Measurements from ENCODE around the gene ST13. TPM values are rescaled to one million over a fixed set of nuclear protein-coding genes. Genes with fewer than 3 reads are reported as not detected.

ST13 gene
- total and polyA plus RNA-seq, 9 of the 15 experiments (the other 6 are each of a cell fraction or from before 2014, with no cell fraction given), result 53.6 to 311 (median 195) TPM

DNA sequence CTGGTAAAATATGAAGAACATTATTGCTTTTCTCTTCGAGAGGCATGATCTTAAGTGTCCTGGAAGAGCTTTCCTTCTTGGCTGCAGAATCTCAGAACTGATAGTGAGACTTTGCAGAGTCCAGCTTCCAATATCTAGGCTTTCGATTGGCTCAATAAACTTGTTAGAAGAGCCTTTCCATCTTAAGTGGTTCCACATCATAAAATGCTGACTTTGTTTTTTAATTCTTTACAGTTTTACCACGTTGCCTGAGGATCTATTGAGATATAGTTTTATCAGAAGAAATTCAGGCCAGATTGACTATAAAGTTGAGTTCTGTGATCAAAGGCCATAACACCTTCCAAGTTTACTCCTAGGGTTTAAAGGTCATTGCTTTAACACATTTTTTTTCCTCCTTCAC is 21.0 kb upstream of the ST13 start:
- no peak overlapping the region for H3K4me2 ChIP-seq (ENCODE audit: insufficient read depth, low read length)
- no peak for FAIRE-seq
- H3K9me3 ChIP-seq (replicated peaks; ENCODE audit: control insufficient read depth, insufficient read depth, low read depth, low read length), result no peaks in the 10 kb centered on the region
- H3K4me1 ChIP-seq (replicated peaks in 1 of 2; ENCODE audit: control insufficient read depth in 2 of 2, insufficient read depth in 2 of 2, low read length in 2 of 2), result no peaks in the 10 kb centered on the region
- no peak overlapping the region for H3K9ac ChIP-seq (ENCODE audit: insufficient read depth in 1 of 2, low read depth in 2 of 2, low read length in 2 of 2)
- no peaks in the 10 kb centered on the region for H4K20me1 ChIP-seq (replicated peaks; ENCODE audit: control insufficient read depth, insufficient read depth, low read length)
- no peak overlapping the region for H3K27ac ChIP-seq (ENCODE audit: extremely low read depth, low read depth, low read length)
- H3K27me3 ChIP-seq (ENCODE audit: control insufficient read depth in 2 of 2, insufficient read depth in 2 of 2, low read length in 2 of 2), result no peaks in the 10 kb centered on the region
- no peak for ATAC-seq
- no peak overlapping the region for H3K4me3 ChIP-seq
- CTCF ChIA-PET (ENCODE audit: low intra/inter-chr PET ratio), result no interaction called here
- no peaks in the 10 kb centered on the region for H3K79me2 ChIP-seq (ENCODE audit: control insufficient read depth, insufficient read depth, low read length)
- in situ Hi-C loops (cut with MboI) (no loop called here), intact Hi-C loops (cut with micrococcal nuclease) (no loop called here)
- POLR2A ChIA-PET, result interaction anchor here (0.5 kb wide), 1 partner anchor 1602 kb away, joined by 3 read pairs; no protein-coding TSS in a partner anchor
- BruUV-seq (replicated peaks), result no TSS peak
- DNase-seq (ENCODE audit: extremely low read depth in 1 of 4, low spot score in 3 of 4), result no peak
- TF ChIP-seq MAFG (tag; conservative IDR thresholded peaks at IDR 0.05) (0 out of 2 replicates have a peak, but pooled peaks have one; percentile 34), ZNF311 (CRISPR knock-in tag; IDR thresholded peaks at IDR 0.05) (no peak), C11orf30 (IDR thresholded peaks at IDR 0.05; ENCODE audit: low read depth) (peak; percentile 52), MAFF (IDR thresholded peaks at IDR 0.05; ENCODE audit: low read length) (peak; percentile 30), ZNF316 (IDR thresholded peaks at IDR 0.05) (peak; percentile 79), MAFK (IDR thresholded peaks at IDR 0.05; ENCODE audit: low read length) (peak; percentile 22; the same call in 1 of the 2 replicates), HMG20B (CRISPR knock-in tag; IDR thresholded peaks at IDR 0.05) (no peak), ZNF785 (CRISPR knock-in tag; IDR thresholded peaks at IDR 0.05) (no peak)
- H2AFZ ChIP-seq (ENCODE audit: low read depth, low read length), result no peak overlapping the region
- no peaks in the 10 kb centered on the region for H3K9me1 ChIP-seq (ENCODE audit: control insufficient read depth, insufficient read depth, low read length)
- WGBS (ENCODE audit: insufficient coverage, low coverage, missing lambda C conversion rate), result 59% methylated on average over 3 of the region's 3 CpGs
- H3K36me3 ChIP-seq (ENCODE audit: control insufficient read depth, insufficient read depth, low read length), result peaks cover 14% of the 10 kb centered on the region; the same call in 1 of the 3 replicates

DNA sequence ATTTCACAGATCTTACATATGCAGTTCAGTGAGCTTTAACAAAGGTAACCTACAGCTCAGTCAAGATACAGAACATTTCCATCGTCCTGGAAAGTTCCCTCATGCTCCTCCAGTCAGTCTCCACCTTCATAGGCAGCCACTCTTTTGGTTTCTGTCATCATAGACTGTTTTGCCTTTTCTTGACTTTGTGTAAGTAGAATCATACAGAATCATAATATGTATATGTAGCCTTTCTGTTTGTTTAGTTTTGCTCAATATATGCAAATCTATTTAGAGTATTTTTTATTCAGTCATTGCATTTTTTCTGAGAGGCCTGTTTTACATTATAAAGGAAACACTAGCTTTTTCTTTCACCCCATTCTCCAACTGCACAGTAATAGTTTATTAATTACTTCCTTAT is 20.5 kb upstream of the ST13 start:
- no TSS peak for BruUV-seq (replicated peaks)
- H3K9me3 ChIP-seq (replicated peaks; ENCODE audit: control insufficient read depth, insufficient read depth, low read depth, low read length), result no peaks in the 10 kb centered on the region
- H3K27me3 ChIP-seq (ENCODE audit: control insufficient read depth in 2 of 2, insufficient read depth in 2 of 2, low read length in 2 of 2), result no peaks in the 10 kb centered on the region
- no peak overlapping the region for H3K27ac ChIP-seq (ENCODE audit: extremely low read depth, low read depth, low read length)
- peaks cover 13% of the 10 kb centered on the region; the same call in 1 of the 3 replicates for H3K36me3 ChIP-seq (ENCODE audit: control insufficient read depth, insufficient read depth, low read length)
- H4K20me1 ChIP-seq (replicated peaks; ENCODE audit: control insufficient read depth, insufficient read depth, low read length), result no peaks in the 10 kb centered on the region
- intact Hi-C loops (cut with micrococcal nuclease) (no loop called here), in situ Hi-C loops (cut with MboI) (no loop called here)
- H3K9me1 ChIP-seq (ENCODE audit: control insufficient read depth, insufficient read depth, low read length), result no peaks in the 10 kb centered on the region
- ChIA-PET POLR2A (no interaction called here), CTCF (ENCODE audit: low intra/inter-chr PET ratio) (no interaction called here)
- no peak overlapping the region for H2AFZ ChIP-seq (ENCODE audit: low read depth, low read length)
- no peak for DNase-seq (ENCODE audit: extremely low read depth in 1 of 4, low spot score in 3 of 4)
- H3K4me2 ChIP-seq (ENCODE audit: insufficient read depth, low read length), result no peak overlapping the region
- no peaks in the 10 kb centered on the region for H3K79me2 ChIP-seq (ENCODE audit: control insufficient read depth, insufficient read depth, low read length)
- no peak overlapping the region for H3K9ac ChIP-seq (ENCODE audit: insufficient read depth in 1 of 2, low read depth in 2 of 2, low read length in 2 of 2)
- ATAC-seq, result no peak
- H3K4me1 ChIP-seq (replicated peaks in 1 of 2; ENCODE audit: control insufficient read depth in 2 of 2, insufficient read depth in 2 of 2, low read length in 2 of 2), result no peaks in the 10 kb centered on the region
- WGBS (ENCODE audit: insufficient coverage, low coverage, missing lambda C conversion rate), result 82% methylated on average over 1 of the region's 1 CpG
- FAIRE-seq, result no peak
- no peak overlapping the region for H3K4me3 ChIP-seq
- TF ChIP-seq KLF16 (IDR thresholded peaks at IDR 0.05), result no peak
- TF ChIP-seq, protein P1, sequence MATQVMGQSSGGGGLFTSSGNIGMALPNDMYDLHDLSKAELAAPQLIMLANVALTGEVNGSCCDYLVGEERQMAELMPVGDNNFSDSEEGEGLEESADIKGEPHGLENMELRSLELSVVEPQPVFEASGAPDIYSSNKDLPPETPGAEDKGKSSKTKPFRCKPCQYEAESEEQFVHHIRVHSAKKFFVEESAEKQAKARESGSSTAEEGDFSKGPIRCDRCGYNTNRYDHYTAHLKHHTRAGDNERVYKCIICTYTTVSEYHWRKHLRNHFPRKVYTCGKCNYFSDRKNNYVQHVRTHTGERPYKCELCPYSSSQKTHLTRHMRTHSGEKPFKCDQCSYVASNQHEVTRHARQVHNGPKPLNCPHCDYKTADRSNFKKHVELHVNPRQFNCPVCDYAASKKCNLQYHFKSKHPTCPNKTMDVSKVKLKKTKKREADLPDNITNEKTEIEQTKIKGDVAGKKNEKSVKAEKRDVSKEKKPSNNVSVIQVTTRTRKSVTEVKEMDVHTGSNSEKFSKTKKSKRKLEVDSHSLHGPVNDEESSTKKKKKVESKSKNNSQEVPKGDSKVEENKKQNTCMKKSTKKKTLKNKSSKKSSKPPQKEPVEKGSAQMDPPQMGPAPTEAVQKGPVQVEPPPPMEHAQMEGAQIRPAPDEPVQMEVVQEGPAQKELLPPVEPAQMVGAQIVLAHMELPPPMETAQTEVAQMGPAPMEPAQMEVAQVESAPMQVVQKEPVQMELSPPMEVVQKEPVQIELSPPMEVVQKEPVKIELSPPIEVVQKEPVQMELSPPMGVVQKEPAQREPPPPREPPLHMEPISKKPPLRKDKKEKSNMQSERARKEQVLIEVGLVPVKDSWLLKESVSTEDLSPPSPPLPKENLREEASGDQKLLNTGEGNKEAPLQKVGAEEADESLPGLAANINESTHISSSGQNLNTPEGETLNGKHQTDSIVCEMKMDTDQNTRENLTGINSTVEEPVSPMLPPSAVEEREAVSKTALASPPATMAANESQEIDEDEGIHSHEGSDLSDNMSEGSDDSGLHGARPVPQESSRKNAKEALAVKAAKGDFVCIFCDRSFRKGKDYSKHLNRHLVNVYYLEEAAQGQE (IDR thresholded peaks at IDR 0.05; ENCODE audit: borderline replicate concordance), result no peak
- TF ChIP-seq, protein P1 (CRISPR knock-in tag; IDR thresholded peaks at IDR 0.05; ENCODE audit: low read depth), result no peak

Data from K562 (cell line).